GM11168 (cell line): ENCODE measurements around the gene SCRN2.

Experiments used
- in situ Hi-C: fragments of 300-500 bp; cut with MboI; formaldehyde crosslinking; loops from one replicate; pipeline ENCODE4 v1.12.0; 2022; ENCODE audit warnings: low sequenced_read_pairs; ENCODE audit not compliant: unreplicated experiment

The SCRN2 gene

GRCh38 chr17:47840742-47841487 is at the start of gene SCRN2:
Gene SCRN2, minus strand, starts transcription at chr17:47841273. Its CDS starts 430 bp downstream, at chr17:47840843.
- in situ Hi-C loops, result loop anchor here (5.0 kb wide), 1 partner anchor 46 kb away; no protein-coding TSS in a partner anchor

GRCh38 chr17:47889734-47890529 is 48.9 kb upstream of the SCRN2 start:
- in situ Hi-C loops, result loop anchor here (5.0 kb wide), 1 partner anchor 48 kb away; the partner anchor contains the start of gene SCRN2

DNA sequence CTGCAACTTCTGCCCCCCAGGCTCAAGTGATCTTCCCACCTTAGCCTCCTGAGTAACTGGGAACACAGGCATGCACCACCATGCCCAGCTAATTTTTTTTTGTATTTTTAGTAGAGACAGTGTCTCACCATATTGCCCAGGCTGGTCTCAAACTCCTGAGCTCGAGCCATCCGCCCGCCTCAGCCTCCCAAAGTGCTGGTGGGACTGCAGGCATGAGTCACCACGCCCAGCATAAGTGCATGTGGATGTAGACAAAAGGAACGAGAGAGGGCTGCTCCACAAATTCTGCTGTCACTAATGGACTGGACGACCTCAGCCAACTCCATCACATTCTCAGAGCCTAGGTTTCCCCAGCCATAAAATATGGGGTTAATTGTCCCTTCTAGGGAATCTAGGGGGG is 47.2 kb upstream of the SCRN2 start:
- in situ Hi-C loops, result loop anchor here (5.0 kb wide), 1 partner anchor 46 kb away; the partner anchor contains the start of gene SCRN2

GRCh38 chr17:47884905-47885730 is 44.0 kb upstream of the SCRN2 start:
- in situ Hi-C loops, result loop anchor here (5.0 kb wide), 1 partner anchor 43 kb away; the partner anchor contains the start of gene SCRN2

GRCh38 chr17:47884427-47884740 is 43.3 kb upstream of the SCRN2 start:
- in situ Hi-C loops, result no loop called here

GRCh38 chr17:47883589-47884426 is 42.7 kb upstream of the SCRN2 start:
- in situ Hi-C loops, result no loop called here

DNA sequence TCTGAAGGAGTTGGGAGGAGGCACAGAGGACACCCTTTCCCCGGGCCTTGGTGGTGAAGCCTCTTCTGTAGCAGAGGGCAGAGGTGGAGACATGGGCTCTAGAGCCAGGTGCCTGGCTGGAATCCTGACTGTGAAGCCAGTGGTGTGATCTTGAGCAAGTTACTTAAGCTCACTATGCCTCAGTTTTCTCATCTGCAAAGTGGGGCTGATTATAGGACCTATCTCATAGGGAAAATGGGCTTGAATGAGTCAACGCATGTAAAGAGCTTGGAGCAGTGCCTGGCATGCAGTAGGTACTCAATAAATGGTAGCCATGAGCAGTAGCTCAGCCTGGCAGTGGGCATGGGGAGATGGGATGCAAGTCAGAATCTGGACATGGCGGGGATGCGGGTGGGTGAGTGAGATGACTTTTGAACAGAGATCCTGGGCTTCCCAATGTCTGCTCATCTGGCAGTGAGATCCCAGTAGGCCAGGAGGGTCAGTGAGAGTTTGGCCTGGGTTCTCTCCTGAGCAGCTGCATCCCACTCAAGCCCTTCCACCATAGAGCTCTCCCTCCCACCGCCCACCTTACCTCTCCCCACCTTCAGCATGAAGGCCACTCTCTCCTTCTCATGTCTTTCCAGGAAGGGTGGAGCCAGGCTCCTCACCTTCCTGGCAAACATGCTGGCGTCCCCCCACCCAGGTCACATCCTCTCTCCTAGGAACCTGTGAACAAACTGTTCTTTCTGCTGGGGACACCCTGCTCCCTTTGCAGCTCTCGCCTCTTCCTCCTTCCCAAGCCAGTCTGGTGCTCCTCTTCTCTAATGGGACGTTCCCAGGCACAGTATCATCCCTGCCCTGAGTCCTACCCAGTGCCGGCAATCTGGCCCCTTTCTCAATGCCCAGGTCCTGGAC is 41.9 kb upstream of the SCRN2 start:
- in situ Hi-C loops, result no loop called here

GRCh38 chr17:47882247-47882646 is 41.2 kb upstream of the SCRN2 start:
- in situ Hi-C loops, result no loop called here

GRCh38 chr17:47879776-47880454 is 38.8 kb upstream of the SCRN2 start:
- in situ Hi-C loops, result no loop called here

DNA sequence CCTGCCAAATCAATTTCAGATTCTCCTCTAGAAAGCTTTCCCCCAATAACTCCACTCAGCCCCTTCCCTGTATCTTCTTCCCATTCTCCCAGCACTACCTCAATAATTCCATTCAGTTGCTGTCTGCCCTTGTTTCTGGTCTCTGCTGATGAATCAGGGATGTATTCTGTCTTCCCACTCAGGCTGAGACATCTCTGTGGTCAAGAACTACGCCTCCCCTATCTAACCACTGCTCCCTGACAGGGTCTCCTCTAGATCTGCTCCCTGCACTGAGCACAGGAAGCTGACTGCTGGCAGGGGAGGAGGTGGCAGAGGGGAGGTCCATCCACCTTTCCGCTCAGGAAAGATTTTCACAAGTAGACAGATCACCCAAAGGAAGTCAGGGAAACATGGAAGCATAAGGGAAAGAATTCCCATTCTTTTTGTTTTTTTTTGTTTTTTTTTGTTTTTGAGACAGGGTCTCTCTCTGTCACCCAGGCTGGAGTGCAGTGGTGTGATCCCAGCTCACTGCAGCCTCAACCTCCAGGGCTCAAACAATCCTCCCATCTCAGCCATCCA is 38.0 kb upstream of the SCRN2 start:
- in situ Hi-C loops, result no loop called here

- in situ Hi-C loops, result no loop called here
Observed at GRCh38 chr17:47878203-47879027, 37.3 kb upstream of the SCRN2 start.

DNA sequence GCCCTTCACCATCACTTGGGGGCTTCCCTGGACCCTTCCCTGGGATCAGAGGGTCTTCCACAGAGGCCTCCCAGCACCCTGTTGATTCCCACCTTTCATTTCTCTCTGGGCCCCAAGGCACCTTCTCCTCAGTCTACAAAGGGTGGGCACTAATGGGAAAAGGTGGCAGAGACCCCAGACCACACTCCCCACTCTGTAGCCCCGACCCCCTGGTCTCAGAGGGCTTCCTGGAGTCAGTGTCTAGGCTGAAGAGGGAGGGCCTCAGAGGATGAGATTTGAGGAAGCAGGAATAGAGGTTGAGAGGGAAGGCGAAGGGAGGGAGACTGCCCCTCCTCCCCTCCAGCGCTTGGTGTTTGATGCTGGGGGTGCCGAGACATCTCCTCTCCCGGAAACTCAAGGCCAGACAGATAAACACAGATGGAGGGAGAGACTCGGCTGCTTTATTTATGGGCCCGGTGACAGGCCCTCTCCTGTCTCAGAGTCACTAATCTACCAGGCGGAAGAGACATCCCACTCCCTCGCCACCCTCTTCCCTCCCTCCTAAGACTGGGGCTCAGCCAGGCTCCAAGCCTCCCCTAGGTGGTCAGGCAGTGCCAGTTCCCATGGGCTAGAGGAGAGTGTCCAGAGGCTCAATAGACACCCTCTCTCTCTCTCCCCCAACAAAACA is 36.4 kb upstream of the SCRN2 start:
- in situ Hi-C loops, result no loop called here

DNA sequence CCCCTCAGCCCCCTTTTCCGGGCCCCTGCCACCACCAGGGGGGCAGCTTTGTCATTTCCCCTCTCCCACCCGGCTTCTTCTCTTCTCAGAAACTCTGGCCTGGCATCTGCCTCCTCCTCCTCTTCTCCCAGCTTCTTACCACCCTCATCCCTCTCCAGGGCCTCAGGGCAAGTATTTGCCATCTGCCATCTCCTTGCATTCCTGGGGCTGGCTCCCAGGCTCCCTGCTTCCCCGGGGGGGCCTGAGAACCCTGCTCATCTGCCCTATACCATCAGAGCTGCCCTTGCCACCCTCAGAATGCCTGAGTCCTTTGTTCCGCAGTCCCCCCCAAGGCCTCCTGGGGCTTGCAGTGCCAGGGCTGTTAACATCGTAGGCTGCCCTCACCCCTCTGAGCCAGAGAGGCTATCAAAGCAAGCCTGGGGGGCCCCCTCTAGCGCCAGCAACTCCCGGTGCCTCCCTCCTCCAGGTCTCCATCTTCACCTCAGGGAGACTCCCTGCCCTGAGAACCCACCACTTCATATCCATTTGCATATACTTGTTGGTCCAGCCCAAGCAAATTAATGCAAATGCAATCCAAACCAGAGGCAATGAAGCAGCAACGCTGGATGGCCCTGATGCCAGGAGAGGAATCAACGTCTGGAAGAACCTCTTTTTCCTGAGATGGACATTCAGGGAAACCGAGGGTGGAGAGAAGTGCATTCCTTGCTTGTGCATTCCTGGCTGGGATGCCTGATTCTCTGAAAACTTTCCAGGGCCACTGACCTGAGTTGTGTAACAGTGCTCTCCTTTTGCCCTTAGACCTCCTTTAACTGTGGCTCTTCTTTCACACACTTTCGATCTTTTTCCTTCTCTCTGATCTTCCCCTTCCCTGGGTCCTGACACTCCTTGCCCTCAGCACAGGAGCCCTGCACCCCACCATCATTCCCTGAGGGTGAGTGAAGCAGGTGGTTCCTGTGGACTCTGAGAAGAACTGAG is 34.2 kb upstream of the SCRN2 start:
- in situ Hi-C loops, result no loop called here

DNA sequence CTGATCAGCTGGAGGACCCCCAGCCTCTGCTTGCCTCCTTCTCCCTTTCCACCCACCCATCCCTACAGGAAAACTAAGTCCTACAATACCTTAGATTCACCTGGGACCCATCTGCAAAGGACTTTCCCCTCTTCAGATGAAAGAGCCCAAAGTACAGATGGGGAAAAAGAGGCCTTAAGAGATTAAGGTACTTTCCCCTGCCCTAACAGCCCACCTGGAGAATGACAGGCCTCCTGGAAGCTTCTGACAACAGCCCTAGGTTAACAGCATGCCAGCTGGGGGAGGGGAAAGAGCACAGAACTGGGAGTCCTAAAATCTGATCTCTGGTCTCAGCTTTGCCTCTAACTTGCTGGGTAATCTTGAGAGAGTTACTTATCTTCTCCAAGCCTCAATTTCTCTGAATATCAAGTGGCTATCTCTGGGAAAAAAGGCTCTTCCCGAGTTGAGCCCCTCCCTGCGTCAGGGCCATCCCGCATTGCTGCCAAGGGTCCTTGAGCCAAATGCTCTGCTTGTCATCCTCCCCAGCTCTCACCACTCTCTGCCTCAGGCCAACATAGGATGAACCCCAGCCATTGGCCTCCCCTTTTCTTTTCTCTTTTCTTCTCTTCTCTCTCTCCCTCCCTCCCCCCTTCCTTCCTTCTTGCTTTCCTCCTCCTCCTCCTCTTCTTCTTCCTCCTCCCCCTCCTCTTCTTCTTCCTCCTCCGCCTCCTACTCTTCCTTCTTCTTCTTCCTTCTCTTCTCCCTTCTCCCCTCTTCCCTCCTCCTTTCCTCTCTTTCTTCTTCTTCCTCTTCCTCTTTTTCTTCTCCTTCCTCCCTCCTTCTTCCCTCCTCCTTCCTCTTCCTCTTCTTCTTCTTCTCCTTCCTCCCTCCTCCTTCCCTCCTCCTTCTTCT is 32.4 kb upstream of the SCRN2 start:
- in situ Hi-C loops, result no loop called here
